Fibroblast of lung (primary cell): ENCODE results near the gene FLNC. TPM values are rescaled to one million over a fixed set of nuclear protein-coding genes. Genes with fewer than 3 reads are reported as not detected.

Experiments
- DNase-seq, 2 donors: peaks; one replicate each; pipeline versions ENCODE4 v3.0.0 to v3.0.0-alpha.2; 2010; ENCODE audit warnings: low read depth in 2 of 2
- H2AFZ ChIP-seq: 2 replicates; pipeline ENCODE4 v1.5.1; 2012; ENCODE audit warnings: low read length, control low read depth, inconsistent platforms
- H3K27ac ChIP-seq: 2 replicates; pipeline ENCODE4 v1.5.1; 2011; ENCODE audit warnings: low read length, control low read depth; ENCODE audit not compliant: insufficient read depth
- H3K27me3 ChIP-seq: 2 replicates; pipeline ENCODE4 v1.5.1; 2011; ENCODE audit warnings: mild to moderate bottlenecking, low read length; ENCODE audit not compliant: control insufficient read depth, insufficient read depth
- H3K36me3 ChIP-seq: 2 replicates; pipeline ENCODE4 v1.5.1; 2011; ENCODE audit warnings: low read length; ENCODE audit not compliant: control insufficient read depth, insufficient read depth
- H3K4me1 ChIP-seq: 2 replicates; pipeline ENCODE4 v1.5.1; 2011; ENCODE audit warnings: low read length; ENCODE audit not compliant: control insufficient read depth, insufficient read depth; ENCODE audit errors: extremely low read depth
- H3K4me2 ChIP-seq: 2 replicates; pipeline ENCODE4 v1.5.1; 2011; ENCODE audit warnings: low read length, control low read depth; ENCODE audit not compliant: insufficient read depth; ENCODE audit errors: extremely low read depth
- H3K4me3 ChIP-seq, 4 experiments: fragments of 200-600 bp in 1 of 4; sonication (generic) in 1 of 4; replicated peaks in 1 of 4; 2 replicates each; pipeline ENCODE4 v1.5.1; 2011 to 2016; ENCODE audit warnings: low read length in 4 of 4, low read depth in 3 of 4, mild to moderate bottlenecking in 3 of 4, control low read depth in 2 of 4, inconsistent platforms in 1 of 4, mixed read lengths in 1 of 4; ENCODE audit not compliant: insufficient read depth in 1 of 4; ENCODE audit errors: control extremely low read depth in 1 of 4
- H3K79me2 ChIP-seq: 2 replicates; pipeline ENCODE4 v1.5.1; 2012; ENCODE audit warnings: mild to moderate bottlenecking, low read length, inconsistent platforms; ENCODE audit not compliant: control insufficient read depth, insufficient read depth
- H3K9ac ChIP-seq: 2 replicates; pipeline ENCODE4 v1.5.1; 2011; ENCODE audit warnings: mild to moderate bottlenecking, low read length, control low read depth; ENCODE audit not compliant: insufficient read depth
- H3K9me3 ChIP-seq: 2 replicates; pipeline ENCODE4 v1.5.1; 2012; ENCODE audit warnings: low read depth, low read length; ENCODE audit not compliant: control insufficient read depth, insufficient read depth
- H4K20me1 ChIP-seq: 2 replicates; pipeline ENCODE4 v1.5.1; 2011; ENCODE audit warnings: low read length; ENCODE audit not compliant: control insufficient read depth, insufficient read depth; ENCODE audit errors: extremely low read depth
- CTCF ChIP-seq, 2 donors: IDR thresholded peaks in 1 of 2; conservative IDR thresholded peaks in 1 of 2; 1 replicate in 1 of 2; 2 replicates in 1 of 2; pipeline ENCODE4 v1.5.1; 2011 to 2012; ENCODE audit warnings: low read length in 2 of 2, control low read depth in 1 of 2, inconsistent platforms in 1 of 2, low read depth in 1 of 2, mild to moderate bottlenecking in 1 of 2
- EZH2 ChIP-seq: IDR thresholded peaks from 2 replicates; pipeline ENCODE4 v1.5.1; 2012; ENCODE audit warnings: low read length, control low read depth, mild to moderate bottlenecking; ENCODE audit errors: missing control alignments
- polyA plus RNA-seq, 2 donors: library from polyadenylated mRNA; depleted of rRNA in 1 of 2; stranded (reverse) in 1 of 2; unstranded in 1 of 2; fragments of >200 nt; gene quantifications; 2 replicates each; pipeline ENCODE4 v1.2.1, GENCODE V29; 2011 to 2012; ENCODE audit warnings: missing spikeins in 1 of 2
- total RNA-seq: library from RNA; depleted of rRNA; stranded (reverse); fragments of >200 nt; gene quantifications from 2 replicates; pipeline ENCODE4 v1.2.1, GENCODE V29; 2014

FLNC gene
- total and polyA plus RNA-seq, 2 donors (not counting 1 experiment from before 2014, with no cell fraction given) = 29.3 to 191 TPM

DNA sequence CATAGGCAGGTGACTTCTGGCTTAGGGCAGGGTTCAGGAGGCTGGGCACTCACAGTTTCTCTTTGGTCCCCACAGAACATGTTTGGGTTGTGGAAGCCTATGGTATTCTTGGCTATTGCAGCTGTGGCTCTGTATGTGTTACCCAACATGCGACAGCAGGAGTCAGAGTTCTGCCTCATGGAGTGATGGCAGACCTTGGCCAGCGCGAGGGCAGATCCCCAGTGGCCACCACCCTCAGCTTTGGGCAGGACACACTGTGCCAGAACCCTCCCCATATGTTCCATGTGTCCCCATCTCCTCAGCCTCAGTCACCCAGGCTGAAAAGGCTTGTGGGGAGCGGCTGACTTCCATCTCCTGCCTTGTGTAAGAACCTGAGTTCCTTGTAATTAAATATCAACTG, 8.5 kb upstream of the FLNC start:
- Histone ChIP-seq H4K20me1 (no peaks in the 10 kb centered on the region), H3K4me2 (no peak overlapping the region), H2AFZ (no peak overlapping the region), H3K36me3 (no peaks in the 10 kb centered on the region), H3K4me1 (no peaks in the 10 kb centered on the region), H3K9ac (no peak overlapping the region), H3K27me3 (peaks cover 3% of the 10 kb centered on the region), H3K9me3 (no peaks in the 10 kb centered on the region), H3K79me2 (no peaks in the 10 kb centered on the region), H3K4me3 (no peak overlapping the region), H3K27ac (no peak overlapping the region)
- TF ChIP-seq EZH2 (no peak), CTCF (conservative IDR thresholded peaks at IDR 0.05 in 1 of 2, IDR thresholded peaks at IDR 0.05 in 1 of 2; ENCODE audit: low read depth in 1 of 2, low read length in 2 of 2) (no peak)
- DNase-seq = no peak

DNA sequence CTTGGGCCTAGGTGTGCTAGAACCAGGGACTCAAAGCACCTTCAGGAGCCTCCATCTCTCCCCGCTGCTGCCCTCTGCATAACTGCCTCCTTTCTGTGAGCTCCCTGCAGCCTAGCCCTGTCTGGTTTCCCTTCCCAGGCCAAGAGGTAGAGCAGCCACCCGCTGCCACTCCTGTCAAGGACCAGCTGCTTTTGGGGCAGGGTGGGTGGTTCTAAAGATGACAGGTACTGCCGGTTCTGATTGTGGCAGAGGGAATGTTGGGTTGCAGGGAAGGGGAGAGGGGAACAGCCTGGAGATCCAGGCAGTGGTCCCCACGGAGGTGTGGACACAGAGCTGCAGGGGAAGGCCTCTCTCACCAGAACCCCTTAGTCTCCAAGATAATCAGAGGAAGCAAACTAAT, 3.7 kb upstream of the FLNC start:
- H3K36me3 ChIP-seq = no peaks in the 10 kb centered on the region
- no peak overlapping the region for H3K4me3 ChIP-seq
- no peaks in the 10 kb centered on the region for H3K9me3 ChIP-seq
- H4K20me1 ChIP-seq = no peaks in the 10 kb centered on the region
- H3K4me2 ChIP-seq = no peak overlapping the region
- H3K79me2 ChIP-seq = peaks cover 11% of the 10 kb centered on the region
- no peak overlapping the region for H2AFZ ChIP-seq
- H3K4me1 ChIP-seq = peaks cover 21% of the 10 kb centered on the region
- TF ChIP-seq CTCF (conservative IDR thresholded peaks at IDR 0.05 in 1 of 2, IDR thresholded peaks at IDR 0.05 in 1 of 2; ENCODE audit: low read depth in 1 of 2, low read length in 2 of 2) (no peak), EZH2 (no peak)
- no peaks in the 10 kb centered on the region for H3K27me3 ChIP-seq
- no peak overlapping the region for H3K27ac ChIP-seq
- no peak for DNase-seq
- no peak overlapping the region for H3K9ac ChIP-seq

DNA sequence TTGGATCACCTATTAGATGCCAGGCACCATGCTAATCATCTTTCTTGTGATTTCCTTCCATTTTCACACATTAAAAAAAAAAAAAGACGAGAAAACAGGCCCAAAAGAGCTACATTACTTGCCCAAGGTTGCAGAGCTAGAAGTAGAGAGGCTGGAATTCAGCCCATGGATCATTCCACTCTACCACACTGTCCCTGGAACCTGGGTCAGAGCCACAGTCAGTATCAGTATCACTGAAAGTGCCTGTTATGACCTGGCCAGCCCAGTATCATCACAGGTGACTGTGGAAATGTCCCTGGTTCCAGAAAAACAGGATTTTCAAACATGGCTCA, 3.3 kb upstream of the FLNC start:
- peaks cover 15% of the 10 kb centered on the region for H3K79me2 ChIP-seq

More for the DNA sequence above, 3.3 kb upstream of the FLNC start:
- no peak for TF ChIP-seq EZH2
- no peak for TF ChIP-seq CTCF (conservative IDR thresholded peaks at IDR 0.05 in 1 of 2, IDR thresholded peaks at IDR 0.05 in 1 of 2; ENCODE audit: low read depth in 1 of 2, low read length in 2 of 2)
- Histone ChIP-seq H3K4me1 (peaks cover 21% of the 10 kb centered on the region), H3K4me2 (no peak overlapping the region), H3K27ac (peak overlapping the region; percentile 54), H3K27me3 (no peaks in the 10 kb centered on the region), H3K9me3 (no peaks in the 10 kb centered on the region), H3K36me3 (no peaks in the 10 kb centered on the region), H2AFZ (no peak overlapping the region), H3K9ac (no peak overlapping the region), H4K20me1 (no peaks in the 10 kb centered on the region), H3K4me3 (no peak overlapping the region)
- DNase-seq = no peak
